H1 (cell line): ENCODE data around the gene ZNF644. TPM values are rescaled to one million over a fixed set of nuclear protein-coding genes. Genes with fewer than 3 reads are reported as not detected.
A peak's percentile ranks its signal among the peaks of the same experiment; 100 is the strongest.

Experiments used
- CTCF ChIA-PET: fragments of 300-600 bp; sonication (Branson Sonifier 250); formaldehyde crosslinking; loops from one replicate; lab custom pipeline; 2021; ENCODE audit not compliant: partially characterized antibody; lab: Charles Lee
- POLR2A ChIA-PET: fragments of 300-600 bp; sonication (Branson Sonifier 250); formaldehyde crosslinking; loops from one replicate; lab custom pipeline; 2021; ENCODE audit warnings: inconsistent platforms; ENCODE audit not compliant: partially characterized antibody; lab: Charles Lee
- DNase-seq, 2 experiments: peaks; one replicate each; pipeline versions ENCODE4 v3.0.0 to v3.0.0-alpha.2; 2010 to 2022; ENCODE audit warnings: low spot score in 2 of 2, low read depth in 1 of 2, mixed read lengths in 1 of 2
- FAIRE-seq: peaks from 2 replicates; lab custom pipeline; 2011; peaks lifted over from hg19 to GRCh38; lab: Jason Lieb, UNC
- H2AFZ ChIP-seq: 2 replicates; pipeline ENCODE4 v1.8.1; 2012; ENCODE audit warnings: low read length, inconsistent platforms
- H2AK5ac ChIP-seq: 2 replicates; pipeline ENCODE4 v1.6.1; 2013; ENCODE audit warnings: low read depth, low read length
- H2BK120ac ChIP-seq: replicated peaks from 2 replicates; pipeline ENCODE3; 2013; ENCODE audit warnings: low read depth, low read length, inconsistent platforms
- H2BK12ac ChIP-seq: 2 replicates; pipeline ENCODE4 v1.6.1; 2013; ENCODE audit warnings: low read depth, low read length
- H2BK15ac ChIP-seq: 2 replicates; pipeline ENCODE4 v1.6.1; 2013; ENCODE audit warnings: low read length
- H2BK20ac ChIP-seq: 2 replicates; pipeline ENCODE4 v1.6.1; 2013; ENCODE audit warnings: low read length
- H2BK5ac ChIP-seq: 2 replicates; pipeline ENCODE4 v1.6.1; 2013; ENCODE audit warnings: low read depth, low read length
- H3K14ac ChIP-seq: 2 replicates; pipeline ENCODE4 v1.6.1; 2013; ENCODE audit warnings: inconsistent platforms; ENCODE audit not compliant: insufficient read length
- H3K18ac ChIP-seq: 2 replicates; pipeline ENCODE4 v1.6.1; 2013; ENCODE audit warnings: low read length; ENCODE audit errors: extremely low read depth
- H3K23ac ChIP-seq: 2 replicates; pipeline ENCODE4 v1.6.1; 2013; ENCODE audit warnings: inconsistent platforms; ENCODE audit not compliant: insufficient read length
- H3K23me2 ChIP-seq: 2 replicates; pipeline ENCODE4 v1.6.1; 2013; ENCODE audit warnings: low read depth, low read length
- H3K27ac ChIP-seq: 2 replicates; pipeline ENCODE4 v1.6.1; 2011; ENCODE audit warnings: low read depth, low read length, inconsistent platforms
- H3K27me3 ChIP-seq, 4 experiments: replicated peaks in 1 of 4; 1 replicate in 1 of 4; 2 replicates in 3 of 4; pipeline versions ENCODE4 v1.6.1 to v1.8.1; 2011 to 2013; ENCODE audit warnings: low read length in 3 of 4, mild to moderate bottlenecking in 3 of 4, inconsistent platforms in 2 of 4, mixed read lengths in 2 of 4, moderate library complexity in 1 of 4; ENCODE audit not compliant: control insufficient read depth in 3 of 4, insufficient read depth in 3 of 4; ENCODE audit errors: extremely low read depth in 1 of 4
- H3K36me3 ChIP-seq, 4 experiments: 2 replicates each; pipeline versions ENCODE4 v1.6.1 to v1.8.1; 2011 to 2013; ENCODE audit warnings: mild to moderate bottlenecking in 4 of 4, low read length in 3 of 4, moderate library complexity in 2 of 4, control low read depth in 1 of 4, inconsistent platforms in 1 of 4; ENCODE audit not compliant: insufficient read depth in 4 of 4, control insufficient read depth in 2 of 4
- H3K4ac ChIP-seq: replicated peaks from 2 replicates; pipeline ENCODE3; 2013; ENCODE audit warnings: low read length, low read depth, mixed read lengths, inconsistent platforms; ENCODE audit not compliant: insufficient read length
- H3K4me1 ChIP-seq, 4 experiments: replicated peaks in 1 of 4; 1 replicate in 1 of 4; 2 replicates in 3 of 4; pipeline versions ENCODE4 v1.6.1 to v1.8.1; 2011 to 2013; ENCODE audit warnings: low read length in 3 of 4, inconsistent platforms in 2 of 4, mixed read lengths in 1 of 4; ENCODE audit not compliant: insufficient read depth in 4 of 4, control insufficient read depth in 3 of 4
- H3K4me2 ChIP-seq, 2 experiments: 2 replicates each; pipeline versions ENCODE4 v1.6.1 to v1.8.1; 2011 to 2013; ENCODE audit warnings: low read depth in 2 of 2, low read length in 2 of 2, control low read depth in 1 of 2, inconsistent platforms in 1 of 2, mild to moderate bottlenecking in 1 of 2; ENCODE audit not compliant: insufficient read depth in 1 of 2
- H3K4me3 ChIP-seq, 4 experiments: fragments of 200-600, 300-600 bp in 1 of 4; sonication (generic), shearing (Covaris generic), sonication (Bioruptor Twin) in 1 of 4; 2 replicates each; pipeline versions ENCODE4 v1.5.1 to v1.8.1; 2011 to 2016; ENCODE audit warnings: low read length in 4 of 4, low read depth in 3 of 4, control low read depth in 2 of 4, inconsistent platforms in 2 of 4, mild to moderate bottlenecking in 2 of 4, mixed read lengths in 1 of 4, moderate library complexity in 1 of 4; ENCODE audit not compliant: insufficient read depth in 2 of 4; ENCODE audit errors: extremely low read depth in 1 of 4
- H3K56ac ChIP-seq: replicated peaks from 2 replicates; pipeline ENCODE3; 2013; ENCODE audit warnings: low read depth, mild to moderate bottlenecking, mixed read lengths, low read length, inconsistent platforms; ENCODE audit not compliant: insufficient read length
- H3K79me1 ChIP-seq: 2 replicates; pipeline ENCODE4 v1.6.1; 2013; ENCODE audit warnings: low read depth, low read length, control low read depth
- H3K79me2 ChIP-seq, 2 experiments: 2 replicates each; pipeline versions ENCODE4 v1.6.1 to v1.8.1; 2012 to 2013; ENCODE audit warnings: low read length in 2 of 2, mild to moderate bottlenecking in 2 of 2, inconsistent platforms in 1 of 2; ENCODE audit not compliant: insufficient read depth in 2 of 2, control insufficient read depth in 1 of 2
- H3K9ac ChIP-seq, 4 experiments: replicated peaks in 1 of 4; 1 replicate in 1 of 4; 2 replicates in 3 of 4; pipeline versions ENCODE4 v1.6.1 to v1.8.1; 2011 to 2013; ENCODE audit warnings: low read depth in 3 of 4, low read length in 3 of 4, control low read depth in 2 of 4, mild to moderate bottlenecking in 2 of 4, moderate library complexity in 2 of 4, inconsistent platforms in 1 of 4; ENCODE audit errors: extremely low read depth in 1 of 4
- H3K9me3 ChIP-seq, 2 experiments: 2 replicates each; pipeline versions ENCODE4 v1.6.1 to v1.8.1; 2012 to 2013; ENCODE audit warnings: mild to moderate bottlenecking in 2 of 2, moderate library complexity in 2 of 2, control low read depth in 1 of 2, inconsistent platforms in 1 of 2, low read depth in 1 of 2, low read length in 1 of 2, mixed read lengths in 1 of 2; ENCODE audit not compliant: insufficient read depth in 2 of 2
- H4K20me1 ChIP-seq, 2 experiments: replicated peaks in 1 of 2; 2 replicates each; pipeline versions ENCODE3 to v1.8.1; 2011 to 2013; ENCODE audit warnings: inconsistent platforms in 2 of 2, low read length in 2 of 2, mild to moderate bottlenecking in 1 of 2; ENCODE audit not compliant: insufficient read depth in 2 of 2, control insufficient read depth in 1 of 2
- H4K5ac ChIP-seq: 2 replicates; pipeline ENCODE4 v1.6.1; 2013; ENCODE audit warnings: low read length, low read depth, mixed read lengths, inconsistent platforms; ENCODE audit not compliant: insufficient read length
- H4K8ac ChIP-seq: 2 replicates; pipeline ENCODE4 v1.8.0; 2013; ENCODE audit warnings: mild to moderate bottlenecking, moderate library complexity, low read length, inconsistent platforms; ENCODE audit not compliant: insufficient read depth; ENCODE audit errors: extremely low read depth
- H4K91ac ChIP-seq: replicated peaks from 2 replicates; pipeline ENCODE3; 2013; ENCODE audit warnings: low read length, mixed read lengths, inconsistent platforms; ENCODE audit not compliant: insufficient read length
- ASH2L ChIP-seq: fragments of 200-600, 300-600 bp; sonication (generic); IDR thresholded peaks from one replicate; pipeline ENCODE4 v1.7.1; 2017; ENCODE audit warnings: low read length
- ATF2 ChIP-seq: IDR thresholded peaks from 2 replicates; pipeline ENCODE4 v1.6.1; 2012; ENCODE audit warnings: low read length, inconsistent platforms
- EGR1 ChIP-seq: IDR thresholded peaks from 2 replicates; pipeline ENCODE4 v1.6.1; 2011; ENCODE audit warnings: low read depth, low read length, borderline replicate concordance
- HDAC2 ChIP-seq, 2 experiments: fragments of 300-600 bp in 1 of 2; sonication (generic) in 1 of 2; IDR thresholded peaks; 2 replicates each; pipeline ENCODE4 v1.6.1; 2011 to 2012; ENCODE audit warnings: low read depth in 2 of 2, low read length in 2 of 2, mild to moderate bottlenecking in 2 of 2, moderate library complexity in 2 of 2, borderline replicate concordance in 1 of 2, inconsistent platforms in 1 of 2
- KDM1A ChIP-seq: fragments of 200-600, 300-600 bp; sonication (generic); IDR thresholded peaks from 2 replicates; pipeline ENCODE4 v1.7.1; 2016; ENCODE audit warnings: mild to moderate bottlenecking, low read length, borderline replicate concordance
- NANOG ChIP-seq: IDR thresholded peaks from 2 replicates; pipeline ENCODE4 v1.6.1; 2011; ENCODE audit warnings: low read length, low read depth, mild to moderate bottlenecking, inconsistent platforms; ENCODE audit not compliant: insufficient read depth, poor library complexity, severe bottlenecking
- RAD21 ChIP-seq, 2 experiments: IDR thresholded peaks in 1 of 2; conservative IDR thresholded peaks in 1 of 2; 2 replicates each; pipeline ENCODE4 v1.6.1; 2011; ENCODE audit warnings: low read depth in 2 of 2, low read length in 2 of 2, improper control_type of control experiment in 1 of 2, inconsistent platforms in 1 of 2, mild to moderate bottlenecking in 1 of 2, moderate library complexity in 1 of 2
- TEAD4 ChIP-seq: IDR thresholded peaks from 2 replicates; pipeline ENCODE4 v1.6.1; 2012; ENCODE audit warnings: low read depth, low read length, inconsistent platforms, mixed read lengths
- WGBS, 2 experiments: shearing (Covaris generic) in 1 of 2; methylation state at CpG; one replicate each; pipeline versions ENCODE4 v1.1.6 to v1.1.7; 2013 to 2015; ENCODE audit warnings: low lambda C conversion rate in 2 of 2, mixed read lengths in 2 of 2, inconsistent platforms in 1 of 2, low coverage in 1 of 2, missing lambda C conversion rate in 1 of 2; ENCODE audit not compliant: insufficient replicate concordance in 2 of 2, insufficient coverage in 1 of 2, insufficient read length in 1 of 2; ENCODE audit errors: extremely low coverage in 1 of 2, missing lambda C conversion rate in 1 of 2; 5-methylcytosine and 5-hydroxymethylcytosine counted together
- polyA plus RNA-seq, 7 experiments: library from polyadenylated mRNA; depleted of rRNA in 3 of 7; stranded (reverse) in 5 of 7; unstranded in 2 of 7; fragments of >200 nt in 5 of 7; fragments of 200-250 nt in 2 of 7; gene quantifications; 1 replicate in 5 of 7; 2 replicates in 1 of 7; 4 replicates in 1 of 7; pipeline versions ENCODE4 v1.2.1 to v1.2.3, GENCODE V29; 2011 to 2013; ENCODE audit warnings: missing spikeins in 2 of 7, mixed read lengths in 2 of 7
- total RNA-seq: library from RNA; stranded (reverse); fragmentation: NEBNext Ultra II Directional; extraction: Animal tissue kit (Norgen Biotek cat#: 25700); gene quantifications from 2 replicates; pipeline ENCODE4 v1.2.1, GENCODE V29; 2021

The ZNF644 gene
- total and polyA plus RNA-seq, 2 of the 8 experiments (the other 6 are each of a cell fraction or from before 2014, with no cell fraction given): 14.5 to 93.5 TPM

GRCh38 chr1:90924982-90925381, 96.9 kb downstream of the ZNF644 start:
- no peak overlapping the region for H2BK120ac ChIP-seq
- no peak overlapping the region for H4K91ac ChIP-seq
- peaks cover 0 to 85% of the 10 kb centered on the region in 2 experiments; a peak in 3 of 4 replicates for H3K79me2 ChIP-seq
- no peaks in the 10 kb centered on the region for H3K27me3 ChIP-seq
- H4K8ac ChIP-seq: no peak overlapping the region
- H2AK5ac ChIP-seq: no peak overlapping the region
- H3K79me1 ChIP-seq: no peaks in the 10 kb centered on the region
- no peak overlapping the region for H2BK20ac ChIP-seq
- H2BK15ac ChIP-seq: no peak overlapping the region
- no peaks in the 10 kb centered on the region for H3K9me3 ChIP-seq
- H3K56ac ChIP-seq: no peak overlapping the region
- no peak overlapping the region for H3K23ac ChIP-seq
- no peak overlapping the region for H3K4ac ChIP-seq
- H3K36me3 ChIP-seq: no peaks in the 10 kb centered on the region; a peak in 1 of 8 replicates
- H2BK12ac ChIP-seq: no peak overlapping the region
- POLR2A ChIA-PET: interaction anchor here (1.2 to 1.7 kb wide), 2 partner anchors 14 to 27 kb away, joined by 4 read pairs; no protein-coding TSS in a partner anchor
- H3K14ac ChIP-seq: no peak overlapping the region
- CTCF ChIA-PET: interaction anchor here (0.8 to 1.8 kb wide), 7 partner anchors 8 to 203 kb away, joined by 3 to 5 read pairs (median 3); no protein-coding TSS in a partner anchor
- H3K27ac ChIP-seq: no peak overlapping the region
- DNase-seq (peak; percentile 46 to 61), FAIRE-seq (peak; percentile 66)
- H3K4me3 ChIP-seq: peak overlapping the region in 1 of 4 experiments; percentile 20; a peak in 1 of 8 replicates
- H3K4me1 ChIP-seq: peaks cover 2 to 22% (median 13%) of the 10 kb centered on the region in 4 experiments; a peak in 6 of 7 replicates
- 17% methylated on average over 4 of the region's 4 CpGs; no CpG with 5 or more reads in 1 of the 2 experiments for WGBS, 2 experiments
- no peak overlapping the region for H2BK5ac ChIP-seq
- no peak overlapping the region for H4K5ac ChIP-seq
- H3K4me2 ChIP-seq: peak overlapping the region; percentile 35 to 42; a peak in 2 of 4 replicates
- no peaks in the 10 kb centered on the region for H3K23me2 ChIP-seq
- H3K9ac ChIP-seq: no peak overlapping the region
- H3K18ac ChIP-seq: no peak overlapping the region
- peaks cover 3 to 4% of the 10 kb centered on the region in 2 experiments for H4K20me1 ChIP-seq
- H2AFZ ChIP-seq: no peak overlapping the region
- TF ChIP-seq EGR1 (0 out of 2 replicates have a peak, but pooled peaks have one; percentile 20), KDM1A (no peak), RAD21 (IDR thresholded peaks at IDR 0.05 in 1 of 2, conservative IDR thresholded peaks at IDR 0.05 in 1 of 2; ENCODE audit: low read depth in 2 of 2, low read length in 2 of 2) (peak in 1 of 2 experiments; percentile 18; a peak in 1 of 4 replicates), TEAD4 (0 out of 2 replicates have a peak, but pooled peaks have one; percentile 66), ATF2 (0 out of 2 replicates have a peak, but pooled peaks have one; percentile 29), HDAC2 (IDR thresholded peaks at IDR 0.05; ENCODE audit: borderline replicate concordance in 1 of 2, low read depth in 2 of 2, low read length in 2 of 2) (no peak), ASH2L (no peak), NANOG (peak; percentile 52)
